OCI-LY7 (cell line): Measurements from ENCODE around the gene COL9A1.

Experiments used
- CTCF ChIP-seq: fragments of 200-600 bp; sonication (generic); conservative IDR thresholded peaks from 2 replicates; pipeline ENCODE4 v1.5.1; 2014; ENCODE audit warnings: mild to moderate bottlenecking, antibody characterized with exemption, low read length, moderate library complexity, mixed read lengths
- EZH2phosphoT487 ChIP-seq: fragments of 200-600 bp; sonication (generic); IDR thresholded peaks from 2 replicates; pipeline ENCODE4 v1.6.1; 2018; ENCODE audit warnings: low read depth, borderline replicate concordance, mild to moderate bottlenecking, mixed run types, antibody characterized with exemption, low read length, moderate library complexity, mixed read lengths

- TF ChIP-seq CTCF (no peak), EZH2phosphoT487 (no peak)
Measured at GRCh38 chr6:70307008-70307407, 4.1 kb upstream of the COL9A1 start.
